ENCODE results near the gene HTR3E. TPM values are rescaled to one million over a fixed set of nuclear protein-coding genes. Genes with fewer than 3 reads are reported as not detected.

HTR3E gene
- not detected in 2 replicates for total RNA-seq

GRCh38 chr3:184096811-184097383 is at the start of gene HTR3E:
Gene HTR3E (plus strand): TSS chr3:184097064. CDS start chr3:184097530, 466 bp downstream.

GRCh38 chr3:184052767-184053166 is 44.1 kb upstream of the HTR3E start, which contains the start of gene HTR3C:
Gene HTR3C (plus strand): TSS chr3:184053047. CDS start chr3:184053081, 34 bp downstream.

GRCh38 chr3:184135149-184135910 is 38.5 kb downstream of the HTR3E start, which contains the start of gene EIF2B5:
Gene EIF2B5 (plus strand): TSS chr3:184135358. CDS start chr3:184135386, 28 bp downstream.

DNA sequence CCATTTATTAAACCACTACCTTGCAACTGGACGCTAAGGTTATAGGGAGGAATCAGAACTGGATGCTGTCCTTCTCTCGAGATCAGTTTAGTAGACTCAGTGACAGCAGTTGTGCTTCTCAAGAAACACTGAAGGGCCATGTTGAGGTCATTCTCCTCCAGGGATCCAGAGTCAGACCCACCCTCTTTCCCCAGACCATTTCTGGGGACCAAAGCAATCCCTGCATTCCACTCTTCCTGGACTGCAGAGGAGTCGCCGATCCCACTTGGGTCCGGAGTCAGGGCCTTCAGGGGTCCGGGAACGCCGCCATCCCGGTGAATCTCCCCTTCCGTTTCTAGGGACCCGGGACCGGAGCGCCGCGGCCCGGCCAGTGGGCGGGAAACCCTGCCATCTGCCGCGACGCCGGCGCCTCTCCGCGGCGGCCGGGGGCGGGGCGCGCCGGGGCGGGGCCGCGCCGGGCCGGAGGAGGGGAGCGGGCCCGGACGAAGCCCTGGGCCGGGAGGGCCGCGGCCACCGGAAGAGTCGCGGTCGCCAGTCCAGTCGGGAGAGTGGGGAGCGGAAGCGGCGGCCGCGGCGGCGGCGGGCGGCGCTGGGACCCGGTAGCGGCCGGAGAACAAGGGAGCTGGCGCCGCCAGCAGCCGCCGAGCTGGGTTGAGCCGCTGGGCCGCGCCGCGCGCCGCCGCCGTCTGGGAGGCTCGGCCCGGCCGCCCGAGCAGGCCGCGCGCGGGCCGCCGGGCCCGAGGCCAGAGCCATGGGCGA is 58.2 kb downstream of the HTR3E start, which contains the start of gene DVL3:
Gene DVL3 (plus strand): TSS at position 493 of the 759 bp plus-strand sequence. CDS start 259 bp downstream, at position 752.

Small RNA genes lying within 50 kb of the gene (small RNA-seq; reads per million reads assigned to genes)
- not detected for gene RF00019

Other genes starting within 250 kb of the HTR3E start
- 17.7 and 27.3 TPM in 2 replicates for gene PARL, start 212.2 kb upstream of the HTR3E start, total RNA-seq
- gene ABCC5, start 79.2 kb upstream of the HTR3E start, total RNA-seq = 8.6 and 10.7 TPM in 2 replicates
- not detected in 2 replicates for gene HTR3D, start 65.3 kb upstream of the HTR3E start, total RNA-seq
- gene HTR3C, start 44.0 kb upstream of the HTR3E start, total RNA-seq = not detected in 2 replicates
- 29.1 and 37.8 TPM in 2 replicates for gene EIF2B5, start 38.3 kb downstream of the HTR3E start, total RNA-seq
- 54.2 and 67.8 TPM in 2 replicates for gene DVL3, start 58.3 kb downstream of the HTR3E start, total RNA-seq
- 258 and 487 TPM in 2 replicates for gene AP2M1, start 77.8 kb downstream of the HTR3E start, total RNA-seq
- gene ABCF3, start 89.1 kb downstream of the HTR3E start, total RNA-seq = 58.9 and 69.1 TPM in 2 replicates
- gene VWA5B2, start 132.5 kb downstream of the HTR3E start, total RNA-seq = 0.11 TPM in 1 of 2 replicates, not detected in the other
- 29.1 and 46.0 TPM in 2 replicates for gene ALG3, start 151.9 kb downstream of the HTR3E start, total RNA-seq
- 10.4 and 10.6 TPM in 2 replicates for gene EEF1AKMT4, start 152.6 kb downstream of the HTR3E start, total RNA-seq
- gene CAMK2N2, start 164.5 kb downstream of the HTR3E start, total RNA-seq = 0.39 TPM in 1 of 2 replicates, not detected in the other
- gene ECE2, start 179.0 kb downstream of the HTR3E start, total RNA-seq = not detected in 2 replicates
- gene PSMD2, start 202.2 kb downstream of the HTR3E start, total RNA-seq = 208 and 513 TPM in 2 replicates
- 280 and 405 TPM in 2 replicates for gene EIF4G1, start 217.5 kb downstream of the HTR3E start, total RNA-seq
- 11.4 and 20.4 TPM in 2 replicates for gene FAM131A, start 240.5 kb downstream of the HTR3E start, total RNA-seq